H1 (cell line): ENCODE data around the gene HTR4. TPM values are rescaled to one million over a fixed set of nuclear protein-coding genes. Genes with fewer than 3 reads are reported as not detected.

ENCODE experiments used
- KDM4A ChIP-seq: IDR thresholded peaks from one replicate; pipeline ENCODE4 v1.7.1; 2012; ENCODE audit warnings: low read depth, mild to moderate bottlenecking, moderate library complexity, low read length, inconsistent platforms; ENCODE audit not compliant: severe bottlenecking
- NRF1 ChIP-seq: IDR thresholded peaks from 2 replicates; pipeline ENCODE4 v1.6.1; 2011; ENCODE audit warnings: mild to moderate bottlenecking, low read depth, low read length, improper control_type of control experiment
- PHF8 ChIP-seq: fragments of 200-600 bp; sonication (generic); conservative IDR thresholded peaks from 2 replicates; pipeline ENCODE4 v1.7.1; 2012; ENCODE audit warnings: low read depth, mild to moderate bottlenecking, inconsistent platforms, low read length, moderate library complexity
- SIN3A ChIP-seq, 2 experiments: IDR thresholded peaks in 1 of 2; conservative IDR thresholded peaks in 1 of 2; 2 replicates each; pipeline ENCODE4 v1.6.1; 2011 to 2012; ENCODE audit warnings: low read length in 2 of 2, improper control_type of control experiment in 1 of 2, low read depth in 1 of 2, mild to moderate bottlenecking in 1 of 2
- SP1 ChIP-seq: IDR thresholded peaks from 2 replicates; pipeline ENCODE4 v1.6.1; 2011; ENCODE audit warnings: low read depth, low read length
- TCF12 ChIP-seq: IDR thresholded peaks from 2 replicates; pipeline ENCODE4 v1.6.1; 2011; ENCODE audit warnings: low read depth, mild to moderate bottlenecking, low read length
- polyA plus RNA-seq, 7 experiments: library from polyadenylated mRNA; depleted of rRNA in 3 of 7; stranded (reverse) in 5 of 7; unstranded in 2 of 7; fragments of >200 nt in 5 of 7; fragments of 200-250 nt in 2 of 7; gene quantifications; 1 replicate in 5 of 7; 2 replicates in 1 of 7; 4 replicates in 1 of 7; pipeline versions ENCODE4 v1.2.1 to v1.2.3, GENCODE V29; 2011 to 2013; ENCODE audit warnings: missing spikeins in 2 of 7, mixed read lengths in 2 of 7
- total RNA-seq: library from RNA; stranded (reverse); fragmentation: NEBNext Ultra II Directional; extraction: Animal tissue kit (Norgen Biotek cat#: 25700); gene quantifications from 2 replicates; pipeline ENCODE4 v1.2.1, GENCODE V29; 2021
- TF ChIP-seq, protein P1 (sequence below): fragments of 300-600 bp; sonication (generic); IDR thresholded peaks from 2 replicates; pipeline ENCODE4 v1.7.1; 2012; ENCODE audit warnings: low read length, moderate library complexity, mild to moderate bottlenecking, inconsistent platforms; ENCODE audit not compliant: insufficient replicate concordance
- TF ChIP-seq, protein P2 (sequence below): IDR thresholded peaks from 2 replicates; pipeline ENCODE4 v1.6.1; 2012; ENCODE audit warnings: inconsistent platforms

HTR4 gene
- total and polyA plus RNA-seq, 2 of the 8 experiments (the other 6 are each of a cell fraction or from before 2014, with no cell fraction given) = not detected

DNA sequence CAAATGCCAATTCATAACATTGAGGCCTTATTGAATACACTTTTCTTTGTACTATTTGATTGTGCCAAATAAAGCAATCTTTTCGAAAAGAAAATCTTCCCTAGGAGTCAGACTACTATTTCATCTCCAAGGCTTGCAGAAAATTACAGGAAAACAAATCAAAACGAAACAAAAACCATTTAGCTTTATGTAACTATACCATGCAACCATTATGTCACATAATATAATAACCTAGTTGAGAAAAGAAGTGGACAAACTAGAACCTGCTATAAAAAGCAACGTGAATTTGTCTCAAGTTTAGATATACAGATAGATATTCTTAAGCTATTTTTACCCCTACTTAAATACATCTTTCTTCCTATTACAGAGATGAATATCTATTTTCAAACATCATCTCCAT lies 18.0 kb downstream of the HTR4 start (continued):
- TF ChIP-seq, protein P1, sequence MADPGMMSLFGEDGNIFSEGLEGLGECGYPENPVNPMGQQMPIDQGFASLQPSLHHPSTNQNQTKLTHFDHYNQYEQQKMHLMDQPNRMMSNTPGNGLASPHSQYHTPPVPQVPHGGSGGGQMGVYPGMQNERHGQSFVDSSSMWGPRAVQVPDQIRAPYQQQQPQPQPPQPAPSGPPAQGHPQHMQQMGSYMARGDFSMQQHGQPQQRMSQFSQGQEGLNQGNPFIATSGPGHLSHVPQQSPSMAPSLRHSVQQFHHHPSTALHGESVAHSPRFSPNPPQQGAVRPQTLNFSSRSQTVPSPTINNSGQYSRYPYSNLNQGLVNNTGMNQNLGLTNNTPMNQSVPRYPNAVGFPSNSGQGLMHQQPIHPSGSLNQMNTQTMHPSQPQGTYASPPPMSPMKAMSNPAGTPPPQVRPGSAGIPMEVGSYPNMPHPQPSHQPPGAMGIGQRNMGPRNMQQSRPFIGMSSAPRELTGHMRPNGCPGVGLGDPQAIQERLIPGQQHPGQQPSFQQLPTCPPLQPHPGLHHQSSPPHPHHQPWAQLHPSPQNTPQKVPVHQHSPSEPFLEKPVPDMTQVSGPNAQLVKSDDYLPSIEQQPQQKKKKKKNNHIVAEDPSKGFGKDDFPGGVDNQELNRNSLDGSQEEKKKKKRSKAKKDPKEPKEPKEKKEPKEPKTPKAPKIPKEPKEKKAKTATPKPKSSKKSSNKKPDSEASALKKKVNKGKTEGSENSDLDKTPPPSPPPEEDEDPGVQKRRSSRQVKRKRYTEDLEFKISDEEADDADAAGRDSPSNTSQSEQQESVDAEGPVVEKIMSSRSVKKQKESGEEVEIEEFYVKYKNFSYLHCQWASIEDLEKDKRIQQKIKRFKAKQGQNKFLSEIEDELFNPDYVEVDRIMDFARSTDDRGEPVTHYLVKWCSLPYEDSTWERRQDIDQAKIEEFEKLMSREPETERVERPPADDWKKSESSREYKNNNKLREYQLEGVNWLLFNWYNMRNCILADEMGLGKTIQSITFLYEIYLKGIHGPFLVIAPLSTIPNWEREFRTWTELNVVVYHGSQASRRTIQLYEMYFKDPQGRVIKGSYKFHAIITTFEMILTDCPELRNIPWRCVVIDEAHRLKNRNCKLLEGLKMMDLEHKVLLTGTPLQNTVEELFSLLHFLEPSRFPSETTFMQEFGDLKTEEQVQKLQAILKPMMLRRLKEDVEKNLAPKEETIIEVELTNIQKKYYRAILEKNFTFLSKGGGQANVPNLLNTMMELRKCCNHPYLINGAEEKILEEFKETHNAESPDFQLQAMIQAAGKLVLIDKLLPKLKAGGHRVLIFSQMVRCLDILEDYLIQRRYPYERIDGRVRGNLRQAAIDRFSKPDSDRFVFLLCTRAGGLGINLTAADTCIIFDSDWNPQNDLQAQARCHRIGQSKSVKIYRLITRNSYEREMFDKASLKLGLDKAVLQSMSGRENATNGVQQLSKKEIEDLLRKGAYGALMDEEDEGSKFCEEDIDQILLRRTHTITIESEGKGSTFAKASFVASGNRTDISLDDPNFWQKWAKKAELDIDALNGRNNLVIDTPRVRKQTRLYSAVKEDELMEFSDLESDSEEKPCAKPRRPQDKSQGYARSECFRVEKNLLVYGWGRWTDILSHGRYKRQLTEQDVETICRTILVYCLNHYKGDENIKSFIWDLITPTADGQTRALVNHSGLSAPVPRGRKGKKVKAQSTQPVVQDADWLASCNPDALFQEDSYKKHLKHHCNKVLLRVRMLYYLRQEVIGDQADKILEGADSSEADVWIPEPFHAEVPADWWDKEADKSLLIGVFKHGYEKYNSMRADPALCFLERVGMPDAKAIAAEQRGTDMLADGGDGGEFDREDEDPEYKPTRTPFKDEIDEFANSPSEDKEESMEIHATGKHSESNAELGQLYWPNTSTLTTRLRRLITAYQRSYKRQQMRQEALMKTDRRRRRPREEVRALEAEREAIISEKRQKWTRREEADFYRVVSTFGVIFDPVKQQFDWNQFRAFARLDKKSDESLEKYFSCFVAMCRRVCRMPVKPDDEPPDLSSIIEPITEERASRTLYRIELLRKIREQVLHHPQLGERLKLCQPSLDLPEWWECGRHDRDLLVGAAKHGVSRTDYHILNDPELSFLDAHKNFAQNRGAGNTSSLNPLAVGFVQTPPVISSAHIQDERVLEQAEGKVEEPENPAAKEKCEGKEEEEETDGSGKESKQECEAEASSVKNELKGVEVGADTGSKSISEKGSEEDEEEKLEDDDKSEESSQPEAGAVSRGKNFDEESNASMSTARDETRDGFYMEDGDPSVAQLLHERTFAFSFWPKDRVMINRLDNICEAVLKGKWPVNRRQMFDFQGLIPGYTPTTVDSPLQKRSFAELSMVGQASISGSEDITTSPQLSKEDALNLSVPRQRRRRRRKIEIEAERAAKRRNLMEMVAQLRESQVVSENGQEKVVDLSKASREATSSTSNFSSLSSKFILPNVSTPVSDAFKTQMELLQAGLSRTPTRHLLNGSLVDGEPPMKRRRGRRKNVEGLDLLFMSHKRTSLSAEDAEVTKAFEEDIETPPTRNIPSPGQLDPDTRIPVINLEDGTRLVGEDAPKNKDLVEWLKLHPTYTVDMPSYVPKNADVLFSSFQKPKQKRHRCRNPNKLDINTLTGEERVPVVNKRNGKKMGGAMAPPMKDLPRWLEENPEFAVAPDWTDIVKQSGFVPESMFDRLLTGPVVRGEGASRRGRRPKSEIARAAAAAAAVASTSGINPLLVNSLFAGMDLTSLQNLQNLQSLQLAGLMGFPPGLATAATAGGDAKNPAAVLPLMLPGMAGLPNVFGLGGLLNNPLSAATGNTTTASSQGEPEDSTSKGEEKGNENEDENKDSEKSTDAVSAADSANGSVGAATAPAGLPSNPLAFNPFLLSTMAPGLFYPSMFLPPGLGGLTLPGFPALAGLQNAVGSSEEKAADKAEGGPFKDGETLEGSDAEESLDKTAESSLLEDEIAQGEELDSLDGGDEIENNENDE = no peak
- no peak for TF ChIP-seq SP1
- no peak for TF ChIP-seq PHF8
- TF ChIP-seq, protein P2, sequence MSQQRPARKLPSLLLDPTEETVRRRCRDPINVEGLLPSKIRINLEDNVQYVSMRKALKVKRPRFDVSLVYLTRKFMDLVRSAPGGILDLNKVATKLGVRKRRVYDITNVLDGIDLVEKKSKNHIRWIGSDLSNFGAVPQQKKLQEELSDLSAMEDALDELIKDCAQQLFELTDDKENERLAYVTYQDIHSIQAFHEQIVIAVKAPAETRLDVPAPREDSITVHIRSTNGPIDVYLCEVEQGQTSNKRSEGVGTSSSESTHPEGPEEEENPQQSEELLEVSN = no peak
- TF ChIP-seq TCF12 = no peak
- no peak for TF ChIP-seq SIN3A (conservative IDR thresholded peaks at IDR 0.05 in 1 of 2, IDR thresholded peaks at IDR 0.05 in 1 of 2; ENCODE audit: low read depth in 1 of 2, low read length in 2 of 2)
- no peak for TF ChIP-seq KDM4A
- TF ChIP-seq NRF1 = no peak
